Measurements from ENCODE around the gene FABP6.

DNA sequence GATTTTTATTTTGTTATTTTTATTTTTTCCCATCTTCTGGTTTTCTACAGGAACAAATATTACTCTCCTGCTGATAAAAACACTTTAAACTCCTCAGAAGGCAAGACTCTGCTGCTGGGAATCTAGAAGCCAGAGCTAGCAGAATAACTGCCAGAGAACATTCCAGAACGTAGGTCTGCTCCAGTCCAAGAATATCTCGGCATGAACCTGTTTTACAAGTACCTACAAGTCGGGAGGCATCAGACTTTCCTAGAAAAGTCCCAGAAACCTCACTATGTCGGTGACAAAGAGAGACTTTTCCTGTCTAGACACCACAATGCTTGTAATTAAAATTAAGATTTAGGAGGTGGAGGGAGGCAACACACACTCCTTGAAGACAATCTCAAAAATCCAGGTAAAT, 41.4 kb downstream of the FABP6 start:
- TF ChIP-seq, protein P1, sequence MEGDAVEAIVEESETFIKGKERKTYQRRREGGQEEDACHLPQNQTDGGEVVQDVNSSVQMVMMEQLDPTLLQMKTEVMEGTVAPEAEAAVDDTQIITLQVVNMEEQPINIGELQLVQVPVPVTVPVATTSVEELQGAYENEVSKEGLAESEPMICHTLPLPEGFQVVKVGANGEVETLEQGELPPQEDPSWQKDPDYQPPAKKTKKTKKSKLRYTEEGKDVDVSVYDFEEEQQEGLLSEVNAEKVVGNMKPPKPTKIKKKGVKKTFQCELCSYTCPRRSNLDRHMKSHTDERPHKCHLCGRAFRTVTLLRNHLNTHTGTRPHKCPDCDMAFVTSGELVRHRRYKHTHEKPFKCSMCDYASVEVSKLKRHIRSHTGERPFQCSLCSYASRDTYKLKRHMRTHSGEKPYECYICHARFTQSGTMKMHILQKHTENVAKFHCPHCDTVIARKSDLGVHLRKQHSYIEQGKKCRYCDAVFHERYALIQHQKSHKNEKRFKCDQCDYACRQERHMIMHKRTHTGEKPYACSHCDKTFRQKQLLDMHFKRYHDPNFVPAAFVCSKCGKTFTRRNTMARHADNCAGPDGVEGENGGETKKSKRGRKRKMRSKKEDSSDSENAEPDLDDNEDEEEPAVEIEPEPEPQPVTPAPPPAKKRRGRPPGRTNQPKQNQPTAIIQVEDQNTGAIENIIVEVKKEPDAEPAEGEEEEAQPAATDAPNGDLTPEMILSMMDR (IDR thresholded peaks at IDR 0.05), result no peak
- TF ChIP-seq POLR2A (IDR thresholded peaks at IDR 0.05), result no peak
